ENCODE data around the gene AP1B1. TPM values are rescaled to one million over a fixed set of nuclear protein-coding genes. Genes with fewer than 3 reads are reported as not detected.
"Not testable (repeated sequence)": the region's sequence is repeated elsewhere in the genome, so short reads cannot be mapped to it uniquely, and the experiment has no call there.

The AP1B1 gene
- total RNA-seq, 1 experiment from 2014 or later: 119 TPM

GRCh38 chr22:29379258-29379657 is 9.1 kb downstream of the AP1B1 start:
- H3K36me3 ChIP-seq (replicated peaks; ENCODE audit: control insufficient read depth, insufficient read depth, low read length): peaks cover 2% of the 10 kb centered on the region; the same call in 1 of the 2 replicates
- H3K27me3 ChIP-seq (ENCODE audit: control insufficient read depth, insufficient read depth, low read length): no peaks in the 10 kb centered on the region
- DNase-seq: no peak
- H3K4me3 ChIP-seq (ENCODE audit: insufficient read depth, low read depth, low read length): no peak overlapping the region

DNA sequence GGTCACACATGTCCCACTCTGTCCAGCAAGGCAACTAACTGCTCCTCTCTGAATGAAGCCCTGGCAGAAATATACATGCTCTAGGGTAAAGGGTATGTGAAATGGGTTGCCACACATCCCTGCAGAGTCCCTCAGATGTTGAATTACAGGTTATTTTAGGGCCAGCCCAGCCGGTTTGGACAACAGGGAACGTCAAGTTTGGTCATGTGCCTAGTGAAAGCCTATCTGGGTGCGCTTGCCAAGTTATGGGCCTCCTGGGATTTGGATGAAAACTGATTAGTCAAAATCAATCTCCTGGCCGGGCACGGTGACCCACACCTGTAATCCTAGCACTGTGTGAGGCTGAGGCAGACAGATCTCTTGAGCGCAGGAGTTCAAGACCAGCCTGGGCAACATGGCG is 10.4 kb downstream of the AP1B1 start:
- DNase-seq: no peak
- H3K4me3 ChIP-seq (ENCODE audit: insufficient read depth, low read depth, low read length): no peak overlapping the region
- H3K27me3 ChIP-seq (ENCODE audit: control insufficient read depth, insufficient read depth, low read length): no peaks in the 10 kb centered on the region
- peaks cover 2% of the 10 kb centered on the region; the same call in 1 of the 2 replicates for H3K36me3 ChIP-seq (replicated peaks; ENCODE audit: control insufficient read depth, insufficient read depth, low read length)

DNA sequence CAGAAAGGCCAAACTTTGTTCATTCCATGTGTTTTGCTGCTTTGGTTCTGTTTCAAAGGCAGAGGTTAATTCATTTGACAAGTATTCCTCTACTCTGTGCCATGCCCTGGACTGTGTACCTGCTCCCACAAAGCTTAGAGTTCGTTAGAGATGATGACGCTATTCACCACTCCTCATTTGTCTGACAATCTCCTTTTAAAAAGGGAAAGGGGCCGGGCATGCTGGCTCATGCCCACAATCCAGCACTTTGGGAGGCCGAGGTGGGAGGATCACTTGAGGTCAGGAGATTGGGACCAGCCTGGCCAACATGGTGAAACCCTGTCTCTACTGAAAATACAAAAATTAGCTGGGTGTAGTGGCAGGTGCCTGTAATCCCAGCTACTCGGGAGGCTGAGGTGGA is 11.7 kb downstream of the AP1B1 start:
- not testable (repeated sequence) for DNase-seq

DNA sequence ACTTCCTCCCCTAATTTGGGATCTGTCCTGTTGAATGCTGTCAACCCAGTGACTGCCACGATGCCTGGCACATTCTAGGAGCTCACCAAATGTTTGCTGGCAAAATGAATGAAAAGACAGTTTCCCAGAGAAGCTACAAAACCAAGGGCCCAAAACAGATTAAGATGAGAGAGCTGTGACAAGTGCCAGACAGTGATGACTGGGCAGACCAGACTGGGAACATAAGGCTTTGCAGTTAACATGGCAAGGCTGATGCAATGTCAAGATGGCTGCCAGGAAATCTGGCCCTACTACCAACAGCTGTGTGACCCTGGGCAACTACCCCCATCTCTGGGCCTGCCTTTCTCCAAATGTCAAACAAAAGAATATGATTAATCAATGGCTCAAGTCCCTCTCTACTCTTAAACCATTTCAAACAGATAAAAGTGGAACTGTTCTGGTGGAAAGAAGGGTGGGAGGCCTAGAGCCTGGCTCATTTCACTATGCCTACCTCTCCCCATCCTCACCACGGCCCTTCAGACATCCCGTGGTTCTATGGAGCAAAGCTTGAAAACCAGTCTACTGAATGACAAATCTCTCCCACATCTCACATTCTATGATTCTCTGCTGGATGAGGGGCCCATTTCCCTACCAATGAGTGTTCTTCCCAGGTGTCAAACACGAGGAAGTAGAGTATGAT is 12.8 kb downstream of the AP1B1 start:
- H3K27me3 ChIP-seq (ENCODE audit: control insufficient read depth, insufficient read depth, low read length): no peaks in the 10 kb centered on the region
- H3K36me3 ChIP-seq (replicated peaks; ENCODE audit: control insufficient read depth, insufficient read depth, low read length): peaks cover 2% of the 10 kb centered on the region; the same call in 1 of the 2 replicates
- no peak overlapping the region for H3K4me3 ChIP-seq (ENCODE audit: insufficient read depth, low read depth, low read length)
- DNase-seq: no peak

More for the DNA sequence above, 11.7 kb downstream of the AP1B1 start:
- H3K4me3 ChIP-seq (ENCODE audit: insufficient read depth, low read depth, low read length); H3K27me3 ChIP-seq (ENCODE audit: control insufficient read depth, insufficient read depth, low read length); H3K36me3 ChIP-seq (replicated peaks; ENCODE audit: control insufficient read depth, insufficient read depth, low read length): not testable (repeated sequence)

DNA sequence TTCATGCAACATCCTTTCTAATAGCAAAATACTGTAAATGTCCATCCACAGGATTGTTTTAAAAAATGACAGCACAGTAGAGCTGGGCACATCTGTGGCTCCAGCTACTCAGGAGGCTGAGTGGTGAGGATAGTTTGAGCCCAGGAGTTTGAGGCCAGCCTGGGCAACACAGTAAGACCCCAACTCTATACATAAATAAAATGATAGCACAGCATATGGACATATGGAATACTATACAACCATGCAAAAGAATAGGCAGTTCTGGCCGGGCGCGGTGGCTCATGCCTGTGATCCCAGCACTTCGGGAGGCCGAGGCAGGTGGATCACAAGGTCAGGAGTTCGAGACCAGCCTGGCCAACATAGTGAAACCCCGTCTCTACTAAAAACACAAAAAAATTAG is 13.6 kb downstream of the AP1B1 start:
- not testable (repeated sequence) for H3K36me3 ChIP-seq (replicated peaks; ENCODE audit: control insufficient read depth, insufficient read depth, low read length); H3K27me3 ChIP-seq (ENCODE audit: control insufficient read depth, insufficient read depth, low read length); DNase-seq; H3K4me3 ChIP-seq (ENCODE audit: insufficient read depth, low read depth, low read length)

- Histone ChIP-seq H3K4me3 (ENCODE audit: insufficient read depth, low read depth, low read length) (no peak overlapping the region), H3K27me3 (ENCODE audit: control insufficient read depth, insufficient read depth, low read length) (no peaks in the 10 kb centered on the region), H3K36me3 (replicated peaks; ENCODE audit: control insufficient read depth, insufficient read depth, low read length) (peaks cover 2% of the 10 kb centered on the region; the same call in 1 of the 2 replicates)
- DNase-seq: no peak
These were observed 14.0 kb downstream of the AP1B1 start for GRCh38 chr22:29374401-29374800.

DNA sequence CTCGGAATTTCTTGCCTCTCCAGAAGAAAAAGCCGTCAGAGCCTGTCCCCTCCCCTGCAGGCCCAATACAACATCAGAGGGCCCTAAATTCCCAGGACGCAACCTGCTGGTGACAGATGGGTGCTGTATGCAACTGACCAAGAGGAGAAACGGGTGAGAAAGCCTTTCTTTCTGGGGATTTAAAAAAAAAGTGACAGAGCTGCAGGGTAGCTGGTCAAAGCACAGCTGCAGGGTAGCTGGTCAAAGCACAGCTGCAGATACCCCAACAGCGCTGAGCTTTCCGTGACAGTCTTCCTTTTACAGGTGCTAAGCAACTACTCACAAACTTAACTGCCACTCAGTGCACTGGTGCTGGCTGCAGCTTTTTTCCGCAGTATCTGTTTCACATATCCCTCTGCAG is 17.8 kb downstream of the AP1B1 start:
- no peaks in the 10 kb centered on the region; the same call in 1 of the 2 replicates for H3K36me3 ChIP-seq (replicated peaks; ENCODE audit: control insufficient read depth, insufficient read depth, low read length)
- no peak overlapping the region for H3K4me3 ChIP-seq (ENCODE audit: insufficient read depth, low read depth, low read length)
- H3K27me3 ChIP-seq (ENCODE audit: control insufficient read depth, insufficient read depth, low read length): no peaks in the 10 kb centered on the region
- DNase-seq: peak; percentile 57

DNA sequence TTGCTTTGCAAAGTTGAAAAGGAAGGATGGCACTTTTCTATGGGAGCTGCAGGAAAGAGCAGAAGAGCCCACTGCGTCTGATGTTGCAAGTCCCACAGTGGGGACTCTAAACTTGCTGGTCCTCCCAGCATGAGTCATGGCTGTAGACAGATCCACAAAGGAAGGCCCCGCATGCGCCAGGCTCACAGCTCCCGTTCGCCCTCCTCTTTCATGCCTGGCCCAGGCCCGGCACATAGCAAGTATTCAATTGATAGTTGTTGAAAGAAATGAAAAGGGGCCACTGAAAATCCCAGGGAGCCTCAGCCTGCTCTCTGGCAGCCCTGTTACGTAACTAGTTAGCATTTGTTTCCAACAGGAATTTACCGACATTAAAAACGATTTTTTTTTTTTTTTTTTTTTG is 18.9 kb downstream of the AP1B1 start:
- H3K27me3 ChIP-seq (ENCODE audit: control insufficient read depth, insufficient read depth, low read length): no peaks in the 10 kb centered on the region
- peak; percentile 79 for DNase-seq
- H3K36me3 ChIP-seq (replicated peaks; ENCODE audit: control insufficient read depth, insufficient read depth, low read length): no peaks in the 10 kb centered on the region; the same call in 1 of the 2 replicates
- no peak overlapping the region for H3K4me3 ChIP-seq (ENCODE audit: insufficient read depth, low read depth, low read length)

GRCh38 chr22:29359469-29359868 is 28.9 kb downstream of the AP1B1 start:
- Histone ChIP-seq H3K36me3 (replicated peaks; ENCODE audit: control insufficient read depth, insufficient read depth, low read length) (peaks cover 16% of the 10 kb centered on the region), H3K4me3 (ENCODE audit: insufficient read depth, low read depth, low read length) (no peak overlapping the region), H3K27me3 (ENCODE audit: control insufficient read depth, insufficient read depth, low read length) (no peaks in the 10 kb centered on the region)
- DNase-seq: peak; percentile 88

GRCh38 chr22:29357193-29357890 is 31.0 kb downstream of the AP1B1 start:
- peaks cover 29% of the 10 kb centered on the region for H3K36me3 ChIP-seq (replicated peaks; ENCODE audit: control insufficient read depth, insufficient read depth, low read length)
- not testable (repeated sequence) for DNase-seq; H3K27me3 ChIP-seq (ENCODE audit: control insufficient read depth, insufficient read depth, low read length); H3K4me3 ChIP-seq (ENCODE audit: insufficient read depth, low read depth, low read length)

DNA sequence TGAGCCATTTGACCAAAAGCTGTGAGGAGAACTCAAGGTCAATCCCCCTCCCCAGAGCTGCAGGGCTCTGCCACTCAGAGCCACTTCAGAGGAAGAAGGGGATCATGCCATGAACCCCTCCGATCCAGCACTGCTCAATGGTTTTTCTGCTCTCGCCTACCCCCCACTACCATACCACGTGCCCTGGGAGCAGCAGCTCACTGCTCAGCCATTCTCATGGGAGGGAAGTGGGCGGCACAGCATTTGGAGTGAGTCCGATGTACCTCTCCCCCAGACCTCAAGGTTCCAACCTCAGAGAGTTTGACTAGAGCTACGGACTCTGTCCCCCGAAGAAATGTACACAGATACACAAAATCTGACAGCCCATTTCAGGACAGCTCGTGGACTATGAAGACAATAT is 34.5 kb downstream of the AP1B1 start:
- H3K4me3 ChIP-seq (ENCODE audit: insufficient read depth, low read depth, low read length): no peak overlapping the region
- no peak for DNase-seq
- peaks cover 43% of the 10 kb centered on the region for H3K36me3 ChIP-seq (replicated peaks; ENCODE audit: control insufficient read depth, insufficient read depth, low read length)
- H3K27me3 ChIP-seq (ENCODE audit: control insufficient read depth, insufficient read depth, low read length): no peaks in the 10 kb centered on the region

DNA sequence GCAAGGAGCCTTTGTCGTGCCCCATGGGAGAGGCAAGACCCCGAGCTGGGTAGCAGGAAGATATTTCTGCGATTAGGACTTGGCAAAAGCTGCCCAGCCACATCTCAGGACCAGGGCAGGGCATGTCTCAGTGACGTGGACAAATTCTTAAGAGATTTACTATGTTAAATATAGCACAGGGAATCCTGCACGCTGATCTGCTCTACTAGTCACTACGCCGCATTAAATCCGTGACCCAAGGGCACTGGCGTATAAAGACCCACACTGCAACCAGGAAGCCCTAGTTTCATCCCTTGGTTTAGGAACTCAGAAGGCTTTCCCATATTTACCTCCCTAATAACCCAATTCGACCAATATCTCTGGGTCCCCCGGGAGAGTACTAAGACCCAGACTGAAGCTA is 35.1 kb downstream of the AP1B1 start:
- DNase-seq: no peak
- Histone ChIP-seq H3K27me3 (ENCODE audit: control insufficient read depth, insufficient read depth, low read length) (no peaks in the 10 kb centered on the region), H3K36me3 (replicated peaks; ENCODE audit: control insufficient read depth, insufficient read depth, low read length) (peaks cover 39% of the 10 kb centered on the region), H3K4me3 (ENCODE audit: insufficient read depth, low read depth, low read length) (no peak overlapping the region)

- H3K4me3 ChIP-seq (ENCODE audit: insufficient read depth, low read depth, low read length): no peak overlapping the region
- DNase-seq: no peak
- H3K27me3 ChIP-seq (ENCODE audit: control insufficient read depth, insufficient read depth, low read length): no peaks in the 10 kb centered on the region
- peaks cover 37% of the 10 kb centered on the region for H3K36me3 ChIP-seq (replicated peaks; ENCODE audit: control insufficient read depth, insufficient read depth, low read length)
These were observed 35.6 kb downstream of the AP1B1 start for GRCh38 chr22:29352778-29353177.

DNA sequence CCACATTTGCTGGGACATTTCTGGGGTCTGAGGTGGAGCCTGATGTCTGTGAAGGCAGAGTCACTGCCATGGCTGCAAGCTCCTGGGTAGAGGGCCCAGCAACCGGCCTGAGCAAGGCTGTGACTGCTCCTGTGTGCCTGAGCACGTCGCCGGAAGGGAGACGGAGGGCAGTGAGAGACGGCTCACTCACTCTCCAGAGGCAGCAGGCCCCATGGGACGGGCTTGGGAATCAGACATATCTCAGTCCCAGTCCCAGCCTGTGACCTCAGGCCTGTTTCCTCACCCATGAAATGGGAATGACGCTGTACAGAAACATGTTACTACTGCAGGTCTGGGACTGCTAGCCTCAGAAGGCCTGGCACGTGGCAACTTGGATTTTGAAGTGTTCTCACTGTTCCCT is 36.5 kb downstream of the AP1B1 start:
- Histone ChIP-seq H3K27me3 (ENCODE audit: control insufficient read depth, insufficient read depth, low read length) (no peaks in the 10 kb centered on the region), H3K4me3 (ENCODE audit: insufficient read depth, low read depth, low read length) (no peak overlapping the region), H3K36me3 (replicated peaks; ENCODE audit: control insufficient read depth, insufficient read depth, low read length) (peaks cover 41% of the 10 kb centered on the region)
- no peak for DNase-seq

DNA sequence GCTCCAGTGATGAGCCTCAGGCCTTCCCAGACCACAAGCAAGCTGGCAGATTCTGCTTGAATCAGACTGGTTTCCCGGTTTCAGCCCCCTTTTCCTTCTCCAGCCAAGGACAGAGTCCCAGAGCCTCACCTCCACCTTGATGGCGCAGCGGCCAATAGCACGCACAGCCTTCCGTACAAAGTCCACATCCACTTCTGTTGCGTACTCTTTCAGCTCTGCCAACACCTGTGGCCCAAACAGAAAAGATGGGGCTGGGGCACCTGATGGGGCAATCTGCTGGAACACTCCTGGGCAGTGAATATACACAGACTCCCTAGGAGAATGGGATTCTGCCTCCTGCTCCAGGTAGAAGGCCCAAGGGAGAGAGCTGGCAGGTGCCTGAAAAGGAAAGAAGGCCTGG is 37.3 kb downstream of the AP1B1 start:
- H3K36me3 ChIP-seq (replicated peaks; ENCODE audit: control insufficient read depth, insufficient read depth, low read length): peaks cover 39% of the 10 kb centered on the region
- no peaks in the 10 kb centered on the region for H3K27me3 ChIP-seq (ENCODE audit: control insufficient read depth, insufficient read depth, low read length)
- no peak overlapping the region for H3K4me3 ChIP-seq (ENCODE audit: insufficient read depth, low read depth, low read length)
- no peak for DNase-seq

Measured in H7 (cell line).